Glutamatergic neuron (in vitro differentiated cells): ENCODE results near the gene FCMR. TPM values are rescaled to one million over a fixed set of nuclear protein-coding genes. Genes with fewer than 3 reads are reported as not detected.

Experiments
- DNase-seq: peaks from one replicate; pipeline ENCODE4 v3.0.0; 2022
- H3K27ac Mint-ChIP-seq: one replicate; pipeline ENCODE4 v1.8.0; 2020; ENCODE audit warnings: mild to moderate bottlenecking, mixed read lengths, inconsistent platforms; ENCODE audit not compliant: unreplicated experiment
- H3K27me3 Mint-ChIP-seq: one replicate; pipeline ENCODE4 v1.8.0; 2020; ENCODE audit warnings: mild to moderate bottlenecking, moderate library complexity, mixed read lengths, inconsistent platforms; ENCODE audit not compliant: unreplicated experiment
- H3K36me3 Mint-ChIP-seq: one replicate; pipeline ENCODE4 v1.8.0; 2020; ENCODE audit warnings: mild to moderate bottlenecking, mixed read lengths, inconsistent platforms; ENCODE audit not compliant: unreplicated experiment
- H3K4me1 Mint-ChIP-seq: one replicate; pipeline ENCODE4 v1.8.0; 2020; ENCODE audit warnings: mild to moderate bottlenecking, low read depth, mixed read lengths, inconsistent platforms; ENCODE audit not compliant: unreplicated experiment
- H3K4me3 Mint-ChIP-seq: one replicate; pipeline ENCODE4 v1.8.0; 2020; ENCODE audit warnings: mild to moderate bottlenecking, mixed read lengths, inconsistent platforms; ENCODE audit not compliant: unreplicated experiment
- H3K9me3 Mint-ChIP-seq: one replicate; pipeline ENCODE4 v1.8.0; 2020; ENCODE audit warnings: mild to moderate bottlenecking, moderate library complexity, mixed read lengths, inconsistent platforms; ENCODE audit not compliant: unreplicated experiment
- total RNA-seq: library from RNA; stranded (reverse); fragmentation: NEBNext Ultra II Directional; extraction: Animal tissue kit (Norgen Biotek cat#: 25700); gene quantifications from one replicate; pipeline ENCODE4 v1.2.1, GENCODE V29; 2021; ENCODE audit not compliant: unreplicated experiment
- TF ChIP-seq, protein P1 (sequence below): fragments of 200-600 bp; sonication (generic); IDR thresholded peaks from one replicate; pipeline ENCODE4 v1.5.0; 2021; ENCODE audit not compliant: partially characterized antibody, unreplicated experiment

FCMR gene
- total RNA-seq, 1 donor from 2014 or later, result not detected

DNA sequence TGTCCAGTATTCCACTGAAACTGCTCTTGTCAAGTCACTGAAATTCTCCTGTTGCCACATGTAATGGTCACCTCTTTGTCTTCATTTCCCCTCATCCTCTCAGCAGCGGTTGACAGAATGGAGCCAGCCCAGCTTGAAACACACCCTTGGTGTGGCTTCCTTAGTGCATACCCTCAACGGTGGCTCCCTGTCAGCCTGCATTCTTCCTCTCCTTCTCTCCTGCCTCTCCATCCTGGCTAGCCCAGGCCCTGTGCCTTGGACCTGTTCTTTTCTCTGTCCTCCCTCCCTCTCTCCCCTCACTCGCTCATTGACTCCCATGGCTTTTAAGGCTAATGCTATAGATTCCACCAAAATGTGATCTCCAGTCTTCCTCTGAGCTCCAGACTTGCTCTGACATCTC is 3.7 kb downstream of the FCMR start:
- no peaks in the 10 kb centered on the region for H3K9me3 Mint-ChIP-seq
- TF ChIP-seq, protein P1, sequence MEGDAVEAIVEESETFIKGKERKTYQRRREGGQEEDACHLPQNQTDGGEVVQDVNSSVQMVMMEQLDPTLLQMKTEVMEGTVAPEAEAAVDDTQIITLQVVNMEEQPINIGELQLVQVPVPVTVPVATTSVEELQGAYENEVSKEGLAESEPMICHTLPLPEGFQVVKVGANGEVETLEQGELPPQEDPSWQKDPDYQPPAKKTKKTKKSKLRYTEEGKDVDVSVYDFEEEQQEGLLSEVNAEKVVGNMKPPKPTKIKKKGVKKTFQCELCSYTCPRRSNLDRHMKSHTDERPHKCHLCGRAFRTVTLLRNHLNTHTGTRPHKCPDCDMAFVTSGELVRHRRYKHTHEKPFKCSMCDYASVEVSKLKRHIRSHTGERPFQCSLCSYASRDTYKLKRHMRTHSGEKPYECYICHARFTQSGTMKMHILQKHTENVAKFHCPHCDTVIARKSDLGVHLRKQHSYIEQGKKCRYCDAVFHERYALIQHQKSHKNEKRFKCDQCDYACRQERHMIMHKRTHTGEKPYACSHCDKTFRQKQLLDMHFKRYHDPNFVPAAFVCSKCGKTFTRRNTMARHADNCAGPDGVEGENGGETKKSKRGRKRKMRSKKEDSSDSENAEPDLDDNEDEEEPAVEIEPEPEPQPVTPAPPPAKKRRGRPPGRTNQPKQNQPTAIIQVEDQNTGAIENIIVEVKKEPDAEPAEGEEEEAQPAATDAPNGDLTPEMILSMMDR, result no peak
- no peaks in the 10 kb centered on the region for H3K4me1 Mint-ChIP-seq
- H3K36me3 Mint-ChIP-seq, result no peaks in the 10 kb centered on the region
- H3K4me3 Mint-ChIP-seq, result no peak overlapping the region
- no peak overlapping the region for H3K27ac Mint-ChIP-seq
- peaks cover 12% of the 10 kb centered on the region for H3K27me3 Mint-ChIP-seq
- no peak for DNase-seq

DNA sequence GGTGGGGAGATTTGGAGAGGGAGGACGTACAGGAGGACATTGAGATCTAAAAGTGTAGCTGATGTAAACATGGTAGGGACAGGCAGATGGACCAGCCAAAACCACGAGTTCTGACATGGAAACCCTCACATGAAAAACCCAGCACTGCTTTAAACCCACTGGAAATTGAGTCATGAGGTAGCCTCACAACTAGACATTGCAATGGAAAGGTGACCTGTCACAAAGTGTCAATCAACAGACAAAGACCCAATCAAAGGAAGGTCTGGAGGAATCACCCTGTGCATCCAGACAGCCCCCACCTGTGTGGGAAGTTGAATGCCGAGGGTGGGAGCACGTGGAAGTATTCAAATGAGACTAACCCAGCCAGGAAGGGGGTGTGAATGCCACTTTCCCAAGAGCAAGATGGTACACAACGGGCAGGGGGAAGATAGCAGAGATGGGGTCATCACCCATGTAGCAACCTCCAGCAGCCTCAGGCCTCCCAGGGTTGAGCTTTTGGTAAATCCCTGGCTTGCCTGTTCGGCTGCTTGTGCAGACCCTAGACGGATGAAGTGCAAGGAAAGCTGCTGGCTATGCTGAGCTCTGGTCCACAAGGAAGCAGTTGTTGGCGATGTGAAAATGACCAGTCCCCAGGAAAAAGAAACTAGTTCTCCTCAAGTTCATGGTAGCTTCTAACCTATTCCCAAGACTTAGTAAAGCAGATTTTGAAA is 5.6 kb downstream of the FCMR start:
- peaks cover 12% of the 10 kb centered on the region for H3K27me3 Mint-ChIP-seq
- TF ChIP-seq, protein P1, result no peak

DNA sequence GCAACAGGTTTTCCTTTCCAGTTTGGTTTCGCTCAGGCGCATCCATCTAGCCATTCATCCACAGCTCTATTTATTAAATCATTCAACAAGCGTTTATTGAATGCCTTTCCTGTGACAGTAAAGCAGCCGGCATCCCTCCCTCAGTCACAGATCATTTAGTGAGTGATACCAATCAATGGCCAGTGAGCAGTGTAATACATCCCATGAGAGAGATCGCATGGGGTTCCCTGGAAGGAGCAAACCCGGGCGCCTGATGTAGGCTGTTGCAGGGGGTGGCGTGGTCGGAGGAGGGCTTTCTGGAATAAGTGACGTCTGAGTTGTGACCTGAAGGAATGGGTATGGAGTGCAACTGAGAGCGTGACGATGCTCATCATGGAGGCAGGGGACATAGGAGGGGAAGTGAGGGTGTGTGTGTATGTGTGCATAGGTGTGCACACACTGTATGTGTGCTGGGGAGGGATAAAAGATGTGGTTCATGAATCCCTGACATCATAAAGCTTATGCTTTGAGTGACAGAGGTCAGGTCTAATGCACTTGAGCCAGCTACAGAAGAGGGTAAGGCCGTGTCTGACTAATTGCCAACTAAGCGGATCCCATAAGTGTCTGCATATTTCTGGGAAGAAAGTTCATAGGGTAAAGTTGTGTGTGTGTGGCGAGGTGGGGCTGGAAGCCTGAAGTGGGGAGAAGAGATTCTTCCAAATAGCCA is 6.6 kb downstream of the FCMR start:
- Mint-ChIP-seq H3K4me1 (no peaks in the 10 kb centered on the region), H3K27ac (no peak overlapping the region), H3K36me3 (no peaks in the 10 kb centered on the region), H3K27me3 (peaks cover 12% of the 10 kb centered on the region), H3K4me3 (no peak overlapping the region), H3K9me3 (no peaks in the 10 kb centered on the region)
- DNase-seq, result no peak
- TF ChIP-seq, protein P1, result no peak

More for the DNA sequence above, 5.6 kb downstream of the FCMR start:
- DNase-seq, result no peak
- no peaks in the 10 kb centered on the region for H3K4me1 Mint-ChIP-seq
- H3K9me3 Mint-ChIP-seq, result no peaks in the 10 kb centered on the region
- no peaks in the 10 kb centered on the region for H3K36me3 Mint-ChIP-seq
- H3K4me3 Mint-ChIP-seq, result no peak overlapping the region
- no peak overlapping the region for H3K27ac Mint-ChIP-seq

DNA sequence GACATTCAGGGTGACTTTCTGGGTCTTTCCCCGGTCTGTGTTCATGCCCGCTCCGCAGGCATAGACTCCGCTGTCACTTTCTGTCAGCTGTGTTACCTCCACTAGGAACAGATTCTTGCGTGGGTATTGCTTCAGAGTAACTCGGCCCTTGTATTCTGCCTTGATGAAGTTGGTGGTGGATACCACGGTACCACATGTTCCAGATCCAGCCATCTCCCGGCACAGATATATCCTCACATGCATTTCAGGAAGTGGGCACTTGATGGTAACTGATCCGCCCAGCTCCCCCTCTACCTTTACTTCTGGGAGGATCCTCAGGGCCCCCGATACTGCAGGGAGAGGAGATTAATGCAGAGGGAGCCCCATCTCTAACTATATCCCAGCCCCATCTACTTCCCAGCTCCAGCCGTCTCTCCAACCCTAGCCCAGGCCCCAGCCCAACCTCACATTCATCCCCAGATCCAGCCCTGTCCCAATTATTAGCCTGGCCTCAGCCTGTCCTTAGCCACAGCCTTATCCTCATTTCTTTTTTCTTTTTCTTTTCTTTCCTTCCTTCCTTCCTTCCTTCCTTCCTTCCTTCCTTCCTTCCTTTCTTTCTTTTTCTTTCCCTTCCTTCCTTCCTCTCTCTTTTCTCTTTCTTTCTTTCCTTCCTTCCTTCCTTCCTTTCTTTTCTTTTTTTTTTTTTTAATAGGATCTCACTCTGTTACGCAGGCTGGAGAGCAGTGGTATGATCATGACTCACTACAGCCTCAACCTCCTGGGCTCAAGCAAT is 7.8 kb downstream of the FCMR start:
- no peaks in the 10 kb centered on the region for H3K4me1 Mint-ChIP-seq

More for the DNA sequence above, 7.8 kb downstream of the FCMR start:
- H3K36me3 Mint-ChIP-seq, result no peaks in the 10 kb centered on the region
- TF ChIP-seq, protein P1, result no peak
- H3K9me3 Mint-ChIP-seq, result no peaks in the 10 kb centered on the region
- peaks cover 13% of the 10 kb centered on the region for H3K27me3 Mint-ChIP-seq
- H3K27ac Mint-ChIP-seq, result no peak overlapping the region
- no peak overlapping the region for H3K4me3 Mint-ChIP-seq
- no peak for DNase-seq
